GM18502 (cell line): ENCODE measurements around the gene CAPN11.

Experiments
- ATAC-seq: cut with Tn5 transposase; IDR thresholded peaks from one replicate; pipeline ENCODE4 v1.9.1; 2021; ENCODE audit warnings: mild to moderate bottlenecking; ENCODE audit not compliant: unreplicated experiment, poor library complexity

CAPN11 gene

DNA sequence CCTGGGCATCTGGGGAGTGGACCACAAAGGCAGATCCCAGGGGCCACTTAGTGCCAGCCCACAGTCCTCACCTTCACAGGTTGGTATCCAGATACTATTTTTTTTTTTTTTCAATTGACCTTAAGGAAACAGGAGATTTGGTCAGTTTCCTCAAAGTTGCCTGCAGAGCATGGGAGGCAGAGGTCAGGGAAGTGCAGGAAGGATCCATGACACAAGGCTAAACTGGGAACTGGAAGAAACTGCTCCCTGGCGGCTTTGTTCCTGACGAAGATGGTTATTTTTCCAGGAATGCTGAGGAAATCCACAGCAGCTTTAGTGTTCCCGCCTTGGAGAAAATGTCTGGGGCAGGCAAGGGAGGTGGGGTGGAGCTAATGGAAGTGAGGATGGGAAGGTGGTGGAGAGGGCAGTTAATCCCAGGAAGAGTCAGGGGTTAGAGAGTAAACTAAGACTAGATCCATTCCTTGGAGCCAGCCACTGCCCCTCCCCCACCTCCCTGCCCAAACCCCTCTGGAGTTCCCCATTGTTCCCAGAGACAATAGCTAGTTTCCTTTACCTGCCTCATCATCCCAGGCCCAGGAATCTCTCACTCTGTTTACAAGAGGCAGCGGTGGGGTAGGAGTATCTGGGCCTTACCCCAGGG lies 43.8 kb downstream of the CAPN11 start:
- no peak for ATAC-seq

DNA sequence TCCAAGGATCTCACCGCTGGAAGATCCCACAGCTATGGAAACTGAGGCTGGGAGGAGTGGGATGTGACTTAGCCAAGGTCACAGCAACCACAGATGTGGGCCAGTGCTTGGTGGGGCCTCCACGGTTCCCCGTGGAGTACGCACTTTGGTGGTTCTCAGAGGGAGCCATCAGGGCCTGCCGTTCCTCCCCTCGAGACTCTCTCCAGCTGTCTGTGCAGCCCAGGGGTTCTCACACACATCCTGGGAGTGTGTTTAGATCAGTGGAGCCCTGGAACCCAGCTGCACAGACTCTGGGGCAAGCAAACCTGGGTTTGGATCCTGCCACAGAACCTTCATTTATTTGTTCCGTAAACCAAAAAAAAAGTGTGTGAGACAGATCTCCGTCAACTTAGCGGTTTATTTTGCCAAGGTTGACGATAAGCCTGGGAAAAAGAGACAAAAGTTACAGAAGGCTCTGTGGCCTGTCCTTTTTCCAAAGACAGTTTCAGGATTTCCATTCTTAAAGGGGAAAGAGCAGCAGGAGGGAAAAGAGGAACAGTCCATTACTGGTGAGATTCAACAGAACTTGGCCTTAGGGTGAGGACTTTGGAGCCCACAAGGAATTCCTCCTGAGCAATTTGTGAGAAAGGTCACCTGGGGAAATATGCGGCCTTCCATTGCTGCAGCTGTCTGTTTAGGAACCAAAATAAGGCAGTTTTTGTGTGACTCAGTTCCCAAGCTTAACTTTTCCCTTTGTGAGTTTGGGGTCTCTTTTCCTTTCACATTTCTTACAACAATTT lies 44.5 kb downstream of the CAPN11 start:
- ATAC-seq, result no peak

DNA sequence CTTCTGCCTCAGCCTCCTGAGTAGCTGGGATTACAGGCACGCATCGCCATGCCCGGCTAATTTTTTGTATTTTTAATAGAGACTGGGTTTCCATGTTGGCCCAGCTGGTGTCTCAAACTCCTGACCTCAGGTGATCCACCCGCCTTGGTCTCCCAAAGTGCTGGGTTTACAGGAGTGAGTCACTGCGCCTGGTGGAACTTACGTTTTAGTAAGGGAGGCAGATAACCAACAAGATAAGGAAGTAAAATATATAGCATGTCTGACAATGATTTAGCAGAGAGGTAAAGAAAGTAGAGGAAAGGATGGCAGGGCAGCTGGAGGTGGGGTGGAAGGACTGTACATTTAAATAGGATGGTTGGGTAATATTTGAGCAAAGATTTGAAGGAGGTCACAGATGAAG lies 45.3 kb downstream of the CAPN11 start:
- ATAC-seq, result no peak

DNA sequence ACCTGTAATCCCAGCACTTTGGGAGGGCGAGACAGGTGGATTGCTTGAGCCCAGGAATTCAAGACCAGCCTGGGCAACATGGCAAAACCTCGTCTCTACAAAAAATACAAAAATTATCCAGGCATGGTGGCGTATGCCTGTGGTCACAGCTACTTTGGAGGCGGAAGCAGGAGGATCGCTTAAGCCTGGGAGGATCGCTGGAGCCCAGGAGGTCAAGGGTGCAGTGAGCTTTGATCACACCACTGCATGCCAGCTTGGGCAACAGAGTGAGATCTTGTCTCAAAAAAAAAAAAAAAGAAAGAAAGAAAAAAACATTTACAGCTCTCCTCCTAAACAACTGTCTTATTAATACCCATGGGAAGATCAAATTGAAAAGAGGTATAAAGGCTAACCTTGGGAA lies 49.3 kb downstream of the CAPN11 start:
- ATAC-seq, result no peak

DNA sequence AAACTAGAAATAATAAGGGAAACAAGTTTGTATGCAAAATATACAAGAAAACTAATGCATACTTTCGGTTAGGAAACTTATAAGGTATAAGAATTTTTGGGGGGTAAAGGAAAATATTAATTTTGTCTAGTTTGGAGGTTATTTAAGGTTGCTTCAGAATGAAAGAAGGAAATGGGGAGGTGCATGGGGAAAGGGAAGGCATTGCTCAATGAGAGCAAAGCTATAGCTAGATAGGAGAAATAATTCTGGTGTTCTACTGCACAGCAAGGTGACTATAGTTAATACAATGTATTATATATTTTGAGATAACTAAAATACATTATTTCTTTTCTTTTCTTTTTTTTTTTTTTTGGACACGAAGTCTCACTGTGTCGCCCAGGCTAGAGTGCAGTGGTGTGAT lies 52.7 kb downstream of the CAPN11 start:
- ATAC-seq, result no peak

DNA sequence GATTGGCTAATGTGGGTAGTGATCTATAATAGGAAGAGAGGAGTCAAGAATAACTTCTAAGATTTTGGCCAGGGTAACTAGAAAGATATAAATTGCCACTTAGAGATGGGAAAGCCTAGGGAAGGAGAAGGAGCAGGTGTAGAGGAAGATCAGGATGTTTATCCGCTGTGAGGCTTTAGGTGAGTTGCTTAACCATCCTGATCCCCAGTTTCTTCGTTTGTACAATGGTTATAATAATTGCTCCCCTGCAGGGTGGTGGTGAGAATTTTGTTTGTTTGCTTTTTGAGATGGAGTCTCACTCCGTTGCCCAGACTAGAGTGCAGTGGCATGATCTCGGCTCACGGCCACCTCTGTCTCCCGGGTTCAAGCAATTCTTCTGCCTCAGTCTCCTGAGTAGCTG lies 55.7 kb downstream of the CAPN11 start:
- no peak for ATAC-seq

DNA sequence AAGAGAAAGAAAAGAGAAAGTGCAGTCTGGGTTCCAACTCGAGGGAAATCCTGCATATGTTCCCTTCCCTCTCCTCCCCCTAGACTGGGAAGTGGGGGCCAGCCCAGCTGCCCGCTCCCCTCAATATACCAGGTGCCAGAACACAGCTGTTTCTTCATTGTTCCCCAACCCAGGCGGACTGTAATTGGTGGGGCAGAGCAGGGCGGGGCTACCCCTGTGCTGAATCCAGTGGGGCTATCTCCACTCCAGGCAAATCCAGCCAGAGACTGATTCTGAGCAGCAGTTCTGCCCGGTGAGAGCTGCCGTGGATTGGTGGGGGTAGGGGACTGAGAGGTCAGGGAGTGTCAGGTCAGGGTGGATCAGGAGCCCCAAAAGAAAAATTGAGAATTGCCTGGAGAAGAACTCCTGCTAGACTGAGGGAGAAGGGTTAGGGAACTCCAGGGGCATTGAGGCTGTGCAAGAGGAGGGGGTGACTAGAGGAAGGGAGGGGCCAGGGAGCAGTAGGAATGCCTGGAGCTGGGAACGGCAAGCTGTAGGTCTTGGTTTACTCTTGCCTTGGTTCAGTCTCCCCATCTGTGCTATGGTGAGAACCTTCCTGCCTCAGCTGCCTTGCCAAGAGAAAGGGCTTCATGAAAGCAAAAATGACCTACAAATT lies 58.2 kb downstream of the CAPN11 start, which contains the start of gene MYMX:
Gene MYMX (plus strand): TSS at position 250 of the 655 bp plus-strand sequence. CDS start 546 bp downstream, outside the sequence.
- ATAC-seq, result no peak

DNA sequence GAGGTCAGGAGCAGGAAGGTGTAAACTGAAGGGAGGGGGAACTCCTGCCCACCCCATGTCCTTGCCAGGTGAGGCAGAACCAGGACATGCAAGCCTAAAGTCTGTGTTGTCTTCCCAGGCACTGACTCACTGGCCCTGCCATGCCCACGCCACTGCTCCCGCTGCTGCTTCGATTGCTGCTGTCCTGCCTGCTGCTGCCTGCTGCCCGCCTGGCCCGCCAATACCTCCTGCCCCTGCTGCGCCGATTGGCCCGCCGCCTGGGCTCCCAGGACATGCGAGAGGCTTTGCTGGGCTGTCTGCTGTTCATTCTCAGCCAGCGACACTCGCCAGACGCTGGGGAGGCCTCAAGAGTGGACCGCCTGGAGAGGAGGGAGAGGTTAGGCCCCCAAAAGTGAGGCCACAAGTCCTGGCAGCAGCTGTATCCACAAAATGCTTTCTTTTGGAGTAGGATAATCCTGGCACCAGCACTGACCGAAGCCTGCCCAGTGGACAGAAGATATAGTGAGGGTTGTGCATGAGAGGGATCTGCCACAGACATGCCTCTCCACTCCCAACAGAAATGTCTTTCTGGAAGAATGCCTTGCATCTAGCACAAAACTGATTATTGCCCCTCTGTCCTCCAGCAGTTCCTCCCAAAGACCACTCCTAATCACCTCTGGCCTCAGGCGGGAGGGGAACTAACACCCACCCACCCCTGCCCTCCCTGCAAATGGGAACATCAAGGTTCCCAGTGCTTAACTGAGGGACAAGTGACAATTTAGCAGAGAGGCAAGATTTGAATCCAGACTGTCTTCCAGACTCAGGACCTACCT lies 58.9 kb downstream of the CAPN11 start:
- ATAC-seq, result no peak

DNA sequence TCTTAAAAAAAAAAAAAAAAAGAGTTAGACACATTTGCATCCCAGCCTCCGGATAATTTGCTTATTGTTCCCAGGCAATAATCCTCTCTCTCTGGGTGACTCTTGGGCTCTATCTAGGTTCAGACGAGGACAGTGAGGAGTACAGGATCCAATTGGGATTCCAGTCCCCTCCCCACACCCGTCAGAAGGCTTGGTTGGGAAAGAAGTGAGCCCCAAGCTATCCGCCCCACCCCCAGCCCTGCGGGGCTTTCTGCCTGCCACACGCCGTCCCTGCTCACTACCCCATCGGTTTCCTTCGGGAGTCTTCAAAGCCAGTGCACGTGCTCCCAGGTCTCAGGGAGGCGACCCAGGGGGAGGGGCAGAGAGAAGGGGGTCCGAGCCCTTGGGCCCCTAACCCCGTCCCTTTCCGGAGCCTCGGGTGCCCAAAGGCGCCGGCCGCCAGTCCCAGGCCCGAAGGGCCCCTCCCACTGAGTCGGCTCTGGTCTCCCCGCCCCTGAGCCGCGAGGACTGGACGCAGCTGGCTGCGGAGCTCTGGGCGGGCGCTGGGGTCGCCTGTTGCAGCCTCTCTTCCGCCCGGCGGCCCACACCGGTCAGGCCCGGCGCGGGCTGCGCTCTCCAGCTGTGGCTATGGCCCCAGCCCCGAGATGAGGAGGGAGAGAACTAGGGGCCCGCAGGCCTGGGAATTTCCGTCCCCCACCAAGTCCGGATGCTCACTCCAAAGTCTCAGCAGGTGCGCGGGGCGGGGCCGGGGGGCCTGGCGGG lies 60.6 kb downstream of the CAPN11 start:
- ATAC-seq, result peak; percentile 51

DNA sequence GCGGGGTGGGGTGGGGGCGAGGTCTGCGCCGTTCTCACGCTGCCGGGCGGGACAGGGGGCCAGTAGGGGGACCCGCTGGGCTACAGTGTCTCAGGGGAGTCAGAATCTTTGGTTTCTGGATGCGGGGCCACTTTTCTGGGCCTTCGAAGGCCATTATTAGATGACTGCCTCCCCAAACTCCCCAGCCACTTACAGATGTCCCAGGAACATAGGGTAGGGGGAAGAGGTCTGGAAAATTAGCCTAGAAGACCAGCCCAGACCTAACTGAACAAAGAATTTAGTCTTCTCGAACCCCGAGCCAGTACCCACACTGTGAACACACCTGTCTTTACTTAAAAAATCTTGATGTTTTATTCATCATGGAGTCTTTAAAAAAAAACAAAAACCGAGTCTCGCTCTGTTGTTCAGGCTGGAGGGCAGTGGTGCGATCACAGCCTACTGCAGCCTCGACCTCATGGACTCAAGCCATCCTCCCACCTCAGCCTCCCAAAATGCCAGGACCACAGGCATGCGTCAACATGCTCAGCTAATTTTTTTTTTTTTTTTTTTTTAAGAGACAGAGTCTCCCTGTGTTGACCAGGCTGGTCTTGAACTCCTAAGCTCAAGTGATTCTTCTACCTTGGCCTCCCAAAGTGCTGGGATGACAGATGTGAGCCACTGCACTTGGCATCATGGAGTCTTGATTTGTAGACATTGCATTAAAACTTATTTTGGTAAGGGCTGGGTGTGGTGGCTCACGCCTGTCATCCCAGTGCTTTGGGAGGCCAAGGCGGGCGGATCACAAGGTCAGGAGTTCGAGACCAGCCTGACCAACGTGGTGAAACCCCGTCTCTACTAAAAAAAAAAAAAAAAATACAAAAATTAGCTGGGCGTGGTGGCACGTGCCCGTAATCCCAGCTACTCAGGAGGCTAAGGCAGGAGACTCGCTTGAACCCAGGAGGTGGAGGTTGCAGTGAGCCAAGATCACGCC lies 61.5 kb downstream of the CAPN11 start:
- ATAC-seq, result no peak

DNA sequence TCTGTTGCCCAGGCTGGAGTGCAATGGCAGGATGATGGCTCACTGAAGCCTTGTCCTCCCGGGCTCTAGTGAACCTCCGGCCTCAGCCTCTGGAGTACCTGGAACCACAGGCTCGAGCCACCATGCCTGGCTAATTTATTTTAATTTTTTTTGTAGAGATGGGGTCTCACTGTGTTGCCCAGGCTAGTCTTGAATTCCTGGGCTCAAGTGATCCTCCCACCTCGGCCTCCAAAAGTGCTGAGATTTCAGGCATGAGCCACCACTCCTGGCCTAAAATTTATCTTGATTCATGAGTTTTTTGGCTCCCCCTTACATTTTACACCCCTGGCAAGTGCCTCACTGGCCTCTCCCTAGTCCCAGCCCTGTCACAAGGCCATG lies 62.3 kb downstream of the CAPN11 start:
- no peak for ATAC-seq

DNA sequence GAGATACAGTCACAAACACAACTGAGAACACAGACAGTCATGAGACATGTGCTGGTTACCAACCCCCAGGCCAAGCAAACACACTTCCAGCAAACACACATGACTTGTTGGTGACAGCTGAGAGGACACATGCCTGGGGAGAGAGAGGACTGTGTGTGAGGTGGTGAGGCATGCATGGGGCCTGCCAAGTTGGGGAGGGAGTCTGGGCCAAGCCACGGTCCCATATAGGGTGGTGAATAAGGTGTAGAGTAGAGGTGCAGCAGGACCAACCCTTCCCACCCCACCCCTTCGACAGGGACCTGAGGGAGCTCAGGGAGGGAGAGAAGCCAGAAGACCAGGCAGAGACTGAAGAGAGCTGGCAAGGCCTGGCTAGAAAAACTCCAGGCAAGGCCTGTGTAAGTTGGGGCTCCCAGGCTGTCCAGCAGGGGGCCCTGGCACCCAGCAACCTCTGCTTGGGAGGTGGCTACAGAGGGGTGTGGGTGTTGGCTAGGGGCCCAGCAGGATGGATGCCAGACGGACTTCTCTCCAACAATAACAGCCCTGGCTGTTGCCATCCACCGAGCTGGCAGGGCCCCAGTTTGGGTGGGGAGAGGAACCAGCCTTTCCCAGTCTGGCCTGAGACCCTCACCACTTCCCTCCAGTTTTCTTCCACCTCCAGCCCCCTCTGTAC lies 62.8 kb downstream of the CAPN11 start:
- peak; percentile 50 for ATAC-seq

DNA sequence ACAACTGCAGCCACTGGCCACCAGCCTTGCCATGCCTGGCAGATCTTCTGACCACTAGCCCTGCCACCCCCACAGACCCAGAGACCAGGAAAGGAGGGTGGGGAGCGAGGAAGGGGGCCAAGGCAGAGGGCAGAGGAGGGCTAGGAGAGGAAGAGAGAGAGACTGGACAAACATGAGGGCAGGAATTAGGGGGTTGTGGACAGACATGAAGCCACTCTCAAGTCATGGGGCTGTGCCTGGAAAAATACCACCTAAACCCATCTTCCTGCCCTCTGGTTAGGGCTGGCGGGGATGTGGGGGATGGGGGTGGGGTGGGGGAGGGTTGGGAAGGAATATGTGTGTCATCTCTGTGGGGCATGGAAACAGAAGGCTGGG lies 63.3 kb downstream of the CAPN11 start:
- ATAC-seq, result no peak

DNA sequence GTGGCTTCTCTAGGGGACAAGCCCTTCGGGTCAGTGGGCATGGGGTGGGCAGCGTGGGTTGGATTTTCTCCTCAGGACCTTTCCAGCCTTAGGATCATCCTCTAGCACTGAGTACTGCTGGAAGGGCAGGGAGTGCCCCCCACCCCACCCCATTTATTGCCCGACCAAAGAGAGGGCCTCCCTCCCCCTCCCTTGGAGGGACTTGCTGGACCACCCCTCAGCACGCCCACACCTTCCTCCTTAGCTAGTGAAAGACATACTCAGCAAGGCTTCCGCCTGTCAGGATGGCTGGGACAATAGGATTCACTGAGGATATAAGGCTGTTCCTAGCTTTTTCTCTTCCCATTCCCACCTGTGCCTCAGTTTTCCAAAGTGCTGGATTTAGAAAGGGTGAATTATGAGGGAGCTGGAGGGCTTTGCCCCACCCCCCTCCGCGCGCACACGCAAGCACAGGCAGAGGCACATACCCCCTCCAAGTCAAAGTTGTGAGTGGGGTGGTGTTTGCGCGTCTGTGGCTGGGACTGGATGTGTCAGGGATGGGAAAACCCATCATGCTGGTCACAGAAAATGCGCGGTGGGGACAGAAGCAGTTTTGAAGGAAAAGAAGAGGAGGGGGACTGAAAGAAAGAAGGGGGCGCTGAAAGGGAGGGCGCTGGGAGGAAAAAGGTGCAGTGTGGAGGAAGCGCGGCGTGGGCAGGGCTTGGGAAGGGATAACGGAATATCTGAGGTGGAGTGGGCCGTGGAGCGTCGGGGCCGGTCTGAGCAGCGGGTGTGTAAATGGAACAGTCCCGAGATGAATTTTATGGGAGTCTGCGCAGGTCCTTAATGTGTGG lies 64.1 kb downstream of the CAPN11 start:
- ATAC-seq, result no peak

DNA sequence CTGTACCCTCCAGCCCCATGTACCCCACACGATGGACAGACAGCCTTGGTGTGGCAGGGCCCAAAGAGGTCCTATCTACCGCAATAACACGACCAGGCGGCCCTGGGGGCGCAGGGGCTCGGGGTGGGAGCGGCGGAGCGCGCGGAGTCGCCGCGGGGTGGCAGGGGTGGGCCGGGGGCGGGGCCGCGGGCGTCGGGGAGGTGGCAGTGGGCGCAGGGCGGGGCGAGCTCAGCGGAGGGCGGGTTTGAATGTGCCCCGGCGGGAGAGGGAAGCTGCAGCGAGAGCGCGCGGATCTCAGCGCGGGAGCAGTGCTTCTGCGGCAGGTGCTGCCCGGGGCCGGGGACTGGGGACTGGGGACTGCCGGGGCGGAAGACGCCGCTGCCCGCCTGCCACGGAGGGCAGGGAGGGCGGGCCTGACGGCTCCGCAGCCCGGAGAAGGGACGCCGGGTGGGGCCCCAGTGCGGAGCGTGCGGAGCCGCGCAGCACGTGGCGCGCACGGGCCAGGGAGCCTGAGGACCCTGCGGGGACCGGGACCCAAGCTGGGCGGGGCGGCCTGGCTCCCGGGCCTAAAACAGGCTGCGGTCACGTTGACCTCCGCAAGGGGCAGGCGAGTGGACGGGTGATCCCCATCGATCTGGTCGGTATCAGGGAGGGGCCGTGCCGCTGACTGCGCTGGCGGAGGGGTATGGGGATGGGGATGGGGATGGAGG lies 64.9 kb downstream of the CAPN11 start, which contains the start of gene SLC29A1:
Gene SLC29A1 (plus strand): TSS at position 277 of the 710 bp plus-strand sequence. CDS start 3,719 bp downstream, outside the sequence.
- ATAC-seq, result peak; percentile 45

DNA sequence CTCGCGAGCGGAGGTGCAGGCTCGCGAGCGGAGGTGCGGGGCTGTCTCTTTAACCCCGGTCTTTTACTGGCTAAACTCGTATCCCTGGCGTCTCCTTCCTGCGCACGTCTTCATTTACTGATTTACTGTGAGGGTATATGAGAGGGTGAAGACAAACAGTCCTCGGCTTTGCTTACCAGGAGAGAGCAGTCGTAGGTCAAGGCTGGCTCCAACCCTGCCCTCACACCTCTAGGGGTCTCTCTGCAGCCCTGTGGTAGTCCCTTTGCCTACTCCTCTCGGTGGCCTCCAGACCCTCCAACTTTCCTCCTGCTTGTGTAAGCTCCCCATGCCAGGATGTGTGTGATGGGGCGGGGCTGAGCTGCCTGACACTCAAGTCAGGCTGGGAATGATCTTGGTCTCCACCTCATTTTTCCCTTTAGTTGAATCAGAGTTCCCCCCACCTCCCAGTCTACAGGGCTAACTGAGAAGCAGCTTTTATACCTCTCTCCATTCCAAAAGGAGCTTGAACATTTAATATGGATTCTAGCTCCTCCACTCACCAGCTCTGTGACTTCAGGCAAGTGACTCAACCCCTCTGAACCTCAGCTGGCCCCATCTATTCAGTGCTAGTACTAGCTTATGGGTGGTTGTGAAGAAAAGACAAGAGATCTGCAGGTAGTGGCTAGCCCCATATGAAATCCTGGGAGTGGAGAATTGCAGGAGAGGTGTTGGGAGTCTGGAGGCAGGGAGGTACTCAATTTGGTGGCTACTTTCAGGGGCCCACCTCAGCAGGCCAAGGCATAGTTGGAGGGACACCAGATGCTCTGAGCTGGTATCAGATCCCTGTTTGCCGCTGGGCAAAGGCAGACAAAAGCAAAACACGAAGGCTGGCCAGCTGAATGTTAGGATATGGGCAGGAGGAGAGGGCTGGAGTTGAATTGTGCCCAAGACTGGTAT lies 65.7 kb downstream of the CAPN11 start:
- ATAC-seq, result peak; percentile 16
